HG02759 (cell line): ENCODE data around the gene SLC17A7.
"Not testable (repeated sequence)": the region's sequence is repeated elsewhere in the genome, so short reads cannot be mapped to it uniquely, and the experiment has no call there.

Source experiments
- ATAC-seq: cut with Tn5 transposase; IDR thresholded peaks from one replicate; pipeline ENCODE4 v1.9.1; 2021; ENCODE audit warnings: mild to moderate bottlenecking, moderate library complexity; ENCODE audit not compliant: unreplicated experiment

SLC17A7 gene

GRCh38 chr19:49441210-49441959 is at the start of gene SLC17A7:
Gene SLC17A7, minus strand, starts transcription at chr19:49441527. Its CDS starts 148 bp downstream, at chr19:49441379.
- no peak for ATAC-seq

GRCh38 chr19:49490287-49491029 is 49.1 kb upstream of the SLC17A7 start:
- no peak for ATAC-seq

GRCh38 chr19:49489601-49490167 is 48.4 kb upstream of the SLC17A7 start:
- no peak for ATAC-seq

- ATAC-seq, result no peak
Measured at GRCh38 chr19:49488863-49489537, 47.7 kb upstream of the SLC17A7 start.

GRCh38 chr19:49488046-49488862 is 46.9 kb upstream of the SLC17A7 start:
- no peak for ATAC-seq

- ATAC-seq, result peak; percentile 98
Measured at GRCh38 chr19:49487277-49488045, 46.1 kb upstream of the SLC17A7 start, which contains the start of gene RPL13A. Gene RPL13A, plus strand, starts transcription at chr19:49487608. Its CDS starts 22 bp downstream, at chr19:49487630.

GRCh38 chr19:49486710-49487276 is 45.5 kb upstream of the SLC17A7 start:
- ATAC-seq, result no peak

- no peak for ATAC-seq
Measured at GRCh38 chr19:49486232-49486631, 44.9 kb upstream of the SLC17A7 start.

GRCh38 chr19:49481020-49481683 is 39.8 kb upstream of the SLC17A7 start:
- ATAC-seq, result no peak

- no peak for ATAC-seq
Measured at GRCh38 chr19:49479975-49480628, 38.8 kb upstream of the SLC17A7 start.

- ATAC-seq, result no peak
Measured at GRCh38 chr19:49475995-49476880, 34.9 kb upstream of the SLC17A7 start.

- ATAC-seq, result no peak
Measured at GRCh38 chr19:49475191-49475917, 34.0 kb upstream of the SLC17A7 start.

- no peak for ATAC-seq
Measured at GRCh38 chr19:49474542-49474924, 33.2 kb upstream of the SLC17A7 start.

- peak; percentile 51 for ATAC-seq
Measured at GRCh38 chr19:49473868-49474541, 32.7 kb upstream of the SLC17A7 start, which contains the start of gene FLT3LG. Gene FLT3LG, plus strand, starts transcription at chr19:49474215. Its CDS starts 425 bp downstream, at chr19:49474640.

GRCh38 chr19:49473501-49473867 is 32.2 kb upstream of the SLC17A7 start:
- ATAC-seq, result not testable (repeated sequence)

GRCh38 chr19:49472936-49473335 is 31.6 kb upstream of the SLC17A7 start:
- ATAC-seq, result no peak
